ENCODE results near the gene RASAL1.

GRCh38 chr12:113158439-113159203 is 23.1 kb upstream of the RASAL1 start:
- TF ChIP-seq CTCF (IDR thresholded peaks at IDR 0.05) (no peak), POLR2A (IDR thresholded peaks at IDR 0.05) (no peak)

All from heart left ventricle (tissue), 13 donors.